Aorta (tissue), 5 donors: Measurements from ENCODE around the gene SEZ6L. TPM values are rescaled to one million over a fixed set of nuclear protein-coding genes. Genes with fewer than 3 reads are reported as not detected.

Experiments
- ATAC-seq: fragments of 200-7000 bp; cut with Tn5 transposase; one replicate; pipeline ENCODE4 v1.9.1; 2022; ENCODE audit warnings: moderate library complexity; ENCODE audit not compliant: low FRiP score
- DNase-seq, 2 donors: peaks; one replicate each; pipeline ENCODE4 v3.0.0-alpha.2; 2020
- H3K27ac ChIP-seq, 2 donors: one replicate each; pipeline ENCODE4 v1.5.1; 2013; ENCODE audit warnings: low read length in 2 of 2, mild to moderate bottlenecking in 2 of 2, moderate library complexity in 2 of 2, control low read depth in 1 of 2, inconsistent platforms in 1 of 2, low read depth in 1 of 2
- H3K27me3 ChIP-seq, 2 donors: one replicate each; pipeline ENCODE4 v1.6.1; 2013; ENCODE audit warnings: control low read depth in 1 of 2, low read length in 1 of 2, mild to moderate bottlenecking in 1 of 2, moderate library complexity in 1 of 2; ENCODE audit not compliant: insufficient read depth in 2 of 2, control insufficient read depth in 1 of 2
- H3K36me3 ChIP-seq, 2 donors: one replicate each; pipeline ENCODE4 v1.6.1; 2013; ENCODE audit warnings: control low read depth in 1 of 2, low read length in 1 of 2, mild to moderate bottlenecking in 1 of 2; ENCODE audit not compliant: insufficient read depth in 2 of 2, control insufficient read depth in 1 of 2
- H3K4me1 ChIP-seq, 2 donors: one replicate each; pipeline ENCODE4 v1.6.1; 2013; ENCODE audit warnings: low read length in 2 of 2, control low read depth in 1 of 2, mild to moderate bottlenecking in 1 of 2, moderate library complexity in 1 of 2; ENCODE audit not compliant: insufficient read depth in 2 of 2, control insufficient read depth in 1 of 2
- H3K4me3 ChIP-seq, 2 donors: one replicate each; pipeline ENCODE4 v1.5.1; 2013; ENCODE audit warnings: low read length in 2 of 2, control low read depth in 1 of 2, mild to moderate bottlenecking in 1 of 2
- H3K9me3 ChIP-seq: one replicate; pipeline ENCODE4 v1.6.1; 2013; ENCODE audit warnings: mild to moderate bottlenecking, low read length; ENCODE audit not compliant: control insufficient read depth
- WGBS, 2 donors: extraction: QIAGEN DNeasy Blood & Tissue Kit; methylation state at CpG; one replicate each; pipeline ENCODE4 v1.1.7; 2013; 5-methylcytosine and 5-hydroxymethylcytosine counted together
- intact Hi-C, 2 donors: fragments of 100-400 bp; cut with DNase I; formaldehyde crosslinking; loops; one replicate each; pipeline versions ENCODE4 v1.14.2 to v1.15.0; 2022
- polyA plus RNA-seq, 2 donors: library from polyadenylated mRNA; stranded (reverse); fragments of 200-250 nt; gene quantifications; one replicate each; pipeline ENCODE4 v1.2.3, GENCODE V29; 2013
- total RNA-seq, 2 donors: library from RNA; stranded (reverse); fragmentation: NEBNext Ultra II Directional; extraction: Animal tissue kit (Norgen Biotek cat#: 25700); gene quantifications; one replicate each; pipeline ENCODE4 v1.2.1, GENCODE V29; 2021
- donor health status: healthy with polysubstance abuse.
- donor health status: Bipolar disorder and iron deficiency.
- donor health status: DM: no; HTN: no; CAD: no.
- donor health status: DM: no; HTN: no; CAD: no.
- donor health status: DM: yes; HTN: yes; CAD: no.

Gene SEZ6L
- total and polyA plus RNA-seq, 4 donors, result 0.18 TPM; not detected in 3

GRCh38 chr22:26430600-26430999 lies 261.3 kb downstream of the SEZ6L start:
- Histone ChIP-seq H3K27ac (no peak overlapping the region), H3K27me3 (no peaks in the 10 kb centered on the region), H3K36me3 (no peaks in the 10 kb centered on the region), H3K9me3 (no peaks in the 10 kb centered on the region), H3K4me3 (no peak overlapping the region), H3K4me1 (no peaks in the 10 kb centered on the region)
- intact Hi-C loops, result no loop called here
- DNase-seq, result no peak
- WGBS, 2 donors, result 72 to 76% methylated on average over 2 of the region's 2 CpGs
- no peak for ATAC-seq

GRCh38 chr22:26431261-26431995 lies 262.2 kb downstream of the SEZ6L start:
- Histone ChIP-seq H3K27ac (no peak overlapping the region), H3K9me3 (no peaks in the 10 kb centered on the region), H3K36me3 (no peaks in the 10 kb centered on the region), H3K4me3 (no peak overlapping the region), H3K4me1 (no peaks in the 10 kb centered on the region), H3K27me3 (no peaks in the 10 kb centered on the region)
- ATAC-seq (no peak), DNase-seq (no peak)
- 91 to 94% methylated on average over 13 of the region's 13 CpGs for WGBS, 2 donors
- intact Hi-C loops, result no loop called here

- ATAC-seq (no peak), DNase-seq (no peak)
- no peak overlapping the region for H3K27ac ChIP-seq
- H3K36me3 ChIP-seq, result no peaks in the 10 kb centered on the region
- no peak overlapping the region for H3K4me3 ChIP-seq
- intact Hi-C loops, result no loop called here
- 93 to 95% methylated on average over 3 of the region's 3 CpGs for WGBS, 2 donors
- H3K9me3 ChIP-seq, result no peaks in the 10 kb centered on the region
- no peaks in the 10 kb centered on the region for H3K27me3 ChIP-seq
- H3K4me1 ChIP-seq, result no peaks in the 10 kb centered on the region
These were observed 263.5 kb downstream of the SEZ6L start for GRCh38 chr22:26432619-26433311.
